ENCODE data around the gene KCTD13.

The KCTD13 gene

DNA sequence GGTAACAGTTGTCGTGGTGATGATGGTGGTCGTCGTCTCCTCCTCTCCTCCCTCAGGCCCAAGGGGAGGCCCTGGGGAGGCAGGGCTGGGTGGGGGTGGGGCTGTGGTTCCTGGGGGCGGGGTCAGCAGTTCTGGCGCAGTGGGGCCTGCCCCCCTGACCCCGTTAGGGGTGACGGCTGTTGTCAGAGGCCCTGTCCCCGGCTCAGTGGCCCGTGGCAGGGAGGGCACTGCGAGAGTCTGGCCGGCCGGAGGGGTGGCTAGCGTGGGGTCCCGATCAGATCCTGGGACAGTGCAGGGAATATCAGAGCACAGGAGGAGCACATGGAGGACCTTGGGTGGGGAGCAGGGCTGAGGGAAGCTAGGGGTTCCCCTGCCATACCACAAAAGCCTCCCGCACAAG is 29.2 kb downstream of the KCTD13 start:
- Histone ChIP-seq H3K4me2 (ENCODE audit: insufficient read depth, low read length) (no peak overlapping the region), H3K27ac (ENCODE audit: low read length) (no peak overlapping the region), H3K27me3 (ENCODE audit: insufficient read depth, low read length, poor library complexity) (peaks cover 8% of the 10 kb centered on the region), H3K9me3 (ENCODE audit: insufficient read depth, low read length, severe bottlenecking) (no peaks in the 10 kb centered on the region), H3K4me3 (ENCODE audit: low read depth in 1 of 2, low read length in 2 of 2) (no peak overlapping the region), H3K4me1 (ENCODE audit: insufficient read depth, low read length) (peaks cover 23% of the 10 kb centered on the region), H3K36me3 (ENCODE audit: insufficient read depth, low read length) (no peaks in the 10 kb centered on the region), H3K9ac (ENCODE audit: low read depth, low read length) (no peak overlapping the region), H2AFZ (ENCODE audit: low read depth, low read length) (no peak overlapping the region), H3K79me2 (ENCODE audit: insufficient read depth, low read length) (no peaks in the 10 kb centered on the region), H4K20me1 (ENCODE audit: insufficient read depth, low read length) (peaks cover 14% of the 10 kb centered on the region)
- no peak for TF ChIP-seq EZH2 (IDR thresholded peaks at IDR 0.05; ENCODE audit: borderline replicate concordance, low read depth, low read length, severe bottlenecking)
- TF ChIP-seq CTCF (IDR thresholded peaks at IDR 0.05; ENCODE audit: borderline replicate concordance, extremely low read depth, low read length, poor library complexity, severe bottlenecking), result no peak
- ATAC-seq (ENCODE audit: insufficient read depth, low read depth) (no peak), DNase-seq (no peak)

DNA sequence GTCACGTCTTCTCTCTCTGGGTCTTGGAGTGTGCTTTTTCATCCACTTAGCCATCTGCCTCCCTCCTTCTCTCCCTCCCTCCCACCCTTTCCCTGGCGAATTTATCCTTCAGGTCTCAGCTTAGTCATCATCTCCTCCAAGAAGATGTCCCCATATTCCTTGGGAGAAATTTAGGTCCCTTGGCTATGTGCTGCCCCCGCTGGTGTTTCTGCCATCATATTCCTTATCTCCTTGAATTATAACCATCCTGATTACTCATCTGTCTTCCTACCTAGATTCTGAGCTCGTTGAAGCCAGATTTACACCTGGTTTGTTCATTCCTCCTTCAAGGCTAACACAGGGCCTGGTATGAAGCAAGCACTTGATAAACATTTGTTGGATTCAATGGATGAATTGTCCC is 31.7 kb downstream of the KCTD13 start:
- H3K27me3 ChIP-seq (ENCODE audit: insufficient read depth, low read length, poor library complexity), result peaks cover 8% of the 10 kb centered on the region
- DNase-seq, result no peak
- H2AFZ ChIP-seq (ENCODE audit: low read depth, low read length), result no peak overlapping the region
- TF ChIP-seq CTCF (IDR thresholded peaks at IDR 0.05; ENCODE audit: borderline replicate concordance, extremely low read depth, low read length, poor library complexity, severe bottlenecking) (no peak), EZH2 (IDR thresholded peaks at IDR 0.05; ENCODE audit: borderline replicate concordance, low read depth, low read length, severe bottlenecking) (no peak)
- H3K27ac ChIP-seq (ENCODE audit: low read length), result no peak overlapping the region
- H3K79me2 ChIP-seq (ENCODE audit: insufficient read depth, low read length), result no peaks in the 10 kb centered on the region
- peaks cover 9% of the 10 kb centered on the region; the same call in 1 of the 2 replicates for H4K20me1 ChIP-seq (ENCODE audit: insufficient read depth, low read length)
- no peaks in the 10 kb centered on the region for H3K36me3 ChIP-seq (ENCODE audit: insufficient read depth, low read length)
- H3K4me2 ChIP-seq (ENCODE audit: insufficient read depth, low read length), result no peak overlapping the region
- H3K4me3 ChIP-seq (ENCODE audit: low read depth in 1 of 2, low read length in 2 of 2), result no peak overlapping the region
- no peak overlapping the region for H3K9ac ChIP-seq (ENCODE audit: low read depth, low read length)
- ATAC-seq (ENCODE audit: insufficient read depth, low read depth), result no peak
- no peaks in the 10 kb centered on the region for H3K9me3 ChIP-seq (ENCODE audit: insufficient read depth, low read length, severe bottlenecking)
- H3K4me1 ChIP-seq (ENCODE audit: insufficient read depth, low read length), result peaks cover 8% of the 10 kb centered on the region

- H3K9me3 ChIP-seq (ENCODE audit: insufficient read depth, low read length, severe bottlenecking), result no peaks in the 10 kb centered on the region
- no peak overlapping the region for H2AFZ ChIP-seq (ENCODE audit: low read depth, low read length)
- no peaks in the 10 kb centered on the region for H3K36me3 ChIP-seq (ENCODE audit: insufficient read depth, low read length)
- no peak for ATAC-seq (ENCODE audit: insufficient read depth, low read depth)
- H3K27me3 ChIP-seq (ENCODE audit: insufficient read depth, low read length, poor library complexity), result peaks cover 8% of the 10 kb centered on the region
- no peaks in the 10 kb centered on the region for H3K79me2 ChIP-seq (ENCODE audit: insufficient read depth, low read length)
- peaks cover 8% of the 10 kb centered on the region; the same call in 1 of the 2 replicates for H4K20me1 ChIP-seq (ENCODE audit: insufficient read depth, low read length)
- no peak for TF ChIP-seq CTCF (IDR thresholded peaks at IDR 0.05; ENCODE audit: borderline replicate concordance, extremely low read depth, low read length, poor library complexity, severe bottlenecking)
- no peak for TF ChIP-seq EZH2 (IDR thresholded peaks at IDR 0.05; ENCODE audit: borderline replicate concordance, low read depth, low read length, severe bottlenecking)
- no peak overlapping the region for H3K9ac ChIP-seq (ENCODE audit: low read depth, low read length)
- H3K27ac ChIP-seq (ENCODE audit: low read length), result no peak overlapping the region
- no peaks in the 10 kb centered on the region for H3K4me1 ChIP-seq (ENCODE audit: insufficient read depth, low read length)
- DNase-seq, result no peak
- H3K4me2 ChIP-seq (ENCODE audit: insufficient read depth, low read length), result no peak overlapping the region
- H3K4me3 ChIP-seq (ENCODE audit: low read depth in 1 of 2, low read length in 2 of 2), result no peak overlapping the region
Measured at GRCh38 chr16:29893553-29893952, 32.5 kb downstream of the KCTD13 start.

DNA sequence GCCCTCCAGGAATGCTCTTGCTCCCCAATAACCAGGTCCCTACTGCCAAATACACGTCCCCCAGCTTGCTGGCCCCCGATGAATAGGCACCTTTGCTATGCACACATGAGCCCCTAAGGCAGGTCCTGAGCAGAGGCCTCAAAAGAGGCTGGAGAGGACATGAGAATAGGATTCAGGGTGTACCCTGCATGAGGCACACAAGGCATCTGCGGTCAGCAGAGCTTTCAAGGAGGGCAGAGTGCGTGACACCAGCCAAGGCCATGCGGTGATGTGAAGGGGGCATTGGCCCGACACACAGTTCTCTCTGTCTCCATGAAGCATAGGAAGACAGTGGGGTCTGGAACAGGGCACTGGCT is 33.6 kb downstream of the KCTD13 start:
- Histone ChIP-seq H3K9ac (ENCODE audit: low read depth, low read length) (no peak overlapping the region), H3K4me2 (ENCODE audit: insufficient read depth, low read length) (no peak overlapping the region), H2AFZ (ENCODE audit: low read depth, low read length) (no peak overlapping the region), H3K27ac (ENCODE audit: low read length) (no peak overlapping the region), H3K79me2 (ENCODE audit: insufficient read depth, low read length) (no peaks in the 10 kb centered on the region), H3K27me3 (ENCODE audit: insufficient read depth, low read length, poor library complexity) (no peaks in the 10 kb centered on the region), H3K4me1 (ENCODE audit: insufficient read depth, low read length) (no peaks in the 10 kb centered on the region), H3K36me3 (ENCODE audit: insufficient read depth, low read length) (no peaks in the 10 kb centered on the region), H3K9me3 (ENCODE audit: insufficient read depth, low read length, severe bottlenecking) (no peaks in the 10 kb centered on the region), H4K20me1 (ENCODE audit: insufficient read depth, low read length) (0 out of 2 replicates have a peak, but pooled peaks cover under 1% of the 10 kb centered on the region), H3K4me3 (ENCODE audit: low read depth in 1 of 2, low read length in 2 of 2) (no peak overlapping the region)
- TF ChIP-seq CTCF (IDR thresholded peaks at IDR 0.05; ENCODE audit: borderline replicate concordance, extremely low read depth, low read length, poor library complexity, severe bottlenecking), result no peak
- no peak for TF ChIP-seq EZH2 (IDR thresholded peaks at IDR 0.05; ENCODE audit: borderline replicate concordance, low read depth, low read length, severe bottlenecking)
- ATAC-seq (ENCODE audit: insufficient read depth, low read depth) (no peak), DNase-seq (no peak)

All from DND-41 (cell line).